ENCODE results near the gene COP1. TPM values are rescaled to one million over a fixed set of nuclear protein-coding genes. Genes with fewer than 3 reads are reported as not detected.

COP1 gene
- total RNA-seq, 1 donor from 2014 or later: 40.9 TPM

DNA sequence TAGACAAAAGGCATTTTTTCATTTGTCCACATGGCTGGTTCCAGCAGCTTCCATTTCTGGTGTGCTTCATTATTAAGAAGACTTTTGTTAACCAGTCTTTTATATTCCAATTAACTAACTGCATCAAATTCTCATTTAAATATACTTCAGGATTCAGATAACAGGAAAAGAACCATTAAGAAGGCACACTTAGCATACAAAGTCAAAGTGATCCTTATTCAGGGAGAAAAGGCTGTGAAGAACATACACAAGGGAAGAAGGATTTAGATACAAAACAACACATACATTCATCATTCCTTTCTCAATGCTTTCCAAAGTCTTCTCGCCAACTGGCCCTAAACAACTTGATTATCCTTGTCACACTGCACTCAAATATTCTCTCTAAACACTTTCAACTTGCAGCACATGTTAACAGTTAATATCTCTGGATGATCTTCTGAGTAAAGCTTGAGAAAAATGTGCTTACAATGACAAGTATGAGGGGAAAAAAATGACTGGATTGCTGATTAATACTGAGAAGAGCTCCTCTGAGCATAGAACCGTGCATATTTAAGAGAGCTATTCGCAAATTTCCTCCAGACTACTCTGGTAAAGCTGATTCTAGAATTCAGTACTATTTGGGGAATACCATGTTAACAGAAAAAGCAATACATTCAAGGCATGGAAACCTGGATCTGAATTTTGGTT lies 238.5 kb downstream of the COP1 start:
- DNase-seq (ENCODE audit: low spot score): no peak

DNA sequence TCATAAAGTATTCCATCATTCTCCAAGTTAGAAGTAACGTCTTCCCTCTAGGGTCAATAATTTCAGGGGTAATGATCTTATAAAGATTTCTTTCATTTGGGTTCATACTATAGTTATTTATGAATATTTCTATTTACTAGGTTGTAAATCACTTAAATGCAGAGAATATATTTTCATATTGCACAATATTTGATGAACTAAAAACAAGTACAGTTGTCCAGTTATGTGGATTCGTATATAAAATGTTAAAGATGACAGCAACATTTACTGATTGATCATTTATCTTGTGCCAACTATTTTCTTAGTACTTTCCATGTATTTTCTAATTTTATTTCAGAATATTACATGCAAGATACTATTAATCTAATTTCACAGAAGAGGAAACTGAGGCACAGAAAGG lies 243.3 kb downstream of the COP1 start:
- no peak for DNase-seq (ENCODE audit: low spot score)

GRCh38 chr1:175960169-175960568 lies 246.9 kb downstream of the COP1 start:
- no peak for DNase-seq (ENCODE audit: low spot score)

DNA sequence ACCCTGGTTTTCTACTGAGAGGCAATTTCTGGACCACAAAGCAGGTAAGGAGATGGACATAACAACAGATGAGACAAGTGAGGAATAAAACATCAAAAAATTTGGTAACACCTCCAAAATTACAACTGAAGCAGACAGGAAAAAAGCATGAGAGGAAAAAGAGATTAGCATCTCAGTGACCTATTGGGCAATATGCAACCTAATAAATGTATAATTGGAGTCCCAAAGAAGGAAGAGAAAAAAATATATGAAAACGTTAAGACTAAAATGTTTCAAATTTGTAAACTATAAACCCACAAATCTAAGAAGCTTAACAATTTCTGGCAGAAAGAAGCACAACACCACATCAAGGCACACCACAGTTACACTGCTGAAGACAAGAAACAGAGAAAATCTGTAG lies 255.5 kb downstream of the COP1 start:
- no peak for DNase-seq (ENCODE audit: low spot score)

GRCh38 chr1:175947771-175948170 lies 259.3 kb downstream of the COP1 start:
- no peak for DNase-seq (ENCODE audit: low spot score)

DNA sequence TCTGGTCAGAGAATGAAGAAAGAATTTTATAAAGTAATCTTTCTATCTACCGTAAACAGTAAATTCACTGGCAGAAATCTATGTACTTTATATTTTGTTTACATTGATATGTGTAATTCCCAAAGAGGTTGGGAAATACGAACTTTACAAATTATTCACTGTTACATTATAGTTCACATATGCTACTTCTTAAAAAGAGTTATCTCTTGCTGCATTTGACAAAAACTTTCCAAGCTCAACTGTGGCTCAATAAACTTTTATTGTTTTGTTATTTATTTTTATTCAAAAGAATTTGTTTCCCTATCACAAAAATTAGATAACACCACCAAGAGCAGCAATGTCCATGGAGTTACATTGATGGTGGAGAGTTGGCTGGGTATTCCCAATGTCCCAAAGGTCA lies 262.5 kb downstream of the COP1 start:
- no peak for DNase-seq (ENCODE audit: low spot score)

DNA sequence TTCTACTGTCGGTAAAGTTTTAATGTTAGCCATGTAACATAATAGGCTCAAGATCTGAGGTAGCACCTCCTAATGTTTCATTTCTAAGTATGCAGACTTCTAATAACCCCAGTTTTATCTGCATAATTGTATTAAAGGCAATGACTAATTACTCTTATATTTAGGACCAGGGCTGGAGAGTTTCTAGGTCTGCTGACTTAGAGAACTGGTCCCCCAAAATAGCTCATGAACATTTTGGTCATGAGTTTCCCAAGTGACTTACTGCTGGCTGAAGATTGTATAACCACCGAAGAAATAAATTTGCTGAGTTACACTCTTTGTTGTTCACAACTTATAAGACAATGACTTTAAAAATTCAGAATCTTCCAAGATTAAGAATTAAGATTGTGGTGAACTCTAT lies 265.9 kb downstream of the COP1 start:
- DNase-seq (ENCODE audit: low spot score): no peak

GRCh38 chr1:175936736-175937135 lies 270.4 kb downstream of the COP1 start:
- no peak for DNase-seq (ENCODE audit: low spot score)

DNA sequence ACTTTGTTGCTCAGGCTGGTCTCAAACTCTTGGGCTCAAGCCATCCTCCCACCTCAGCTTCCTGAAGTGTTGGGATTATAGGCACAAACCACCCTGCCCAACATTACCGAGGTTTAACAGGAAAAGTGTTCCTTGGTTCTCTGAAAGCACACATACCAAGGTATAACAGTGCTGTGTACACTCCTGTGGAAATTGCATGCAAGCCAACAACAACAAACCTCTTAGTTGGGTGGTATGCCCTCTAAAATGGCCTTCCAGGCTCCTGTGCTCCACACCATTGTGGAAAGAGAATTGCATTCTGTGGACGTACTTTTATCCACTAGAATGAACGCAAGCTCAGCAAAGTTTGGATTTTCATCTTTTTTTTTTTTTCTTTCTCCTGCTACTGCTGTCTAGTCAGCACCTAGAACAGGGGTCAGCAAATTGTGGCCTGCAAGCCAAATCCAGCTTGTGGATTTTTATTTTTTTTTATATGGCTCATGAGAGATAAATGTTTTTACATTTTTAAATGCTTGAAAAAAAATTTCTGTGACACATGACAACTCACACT lies 271.4 kb downstream of the COP1 start:
- no peak for DNase-seq (ENCODE audit: low spot score)

DNA sequence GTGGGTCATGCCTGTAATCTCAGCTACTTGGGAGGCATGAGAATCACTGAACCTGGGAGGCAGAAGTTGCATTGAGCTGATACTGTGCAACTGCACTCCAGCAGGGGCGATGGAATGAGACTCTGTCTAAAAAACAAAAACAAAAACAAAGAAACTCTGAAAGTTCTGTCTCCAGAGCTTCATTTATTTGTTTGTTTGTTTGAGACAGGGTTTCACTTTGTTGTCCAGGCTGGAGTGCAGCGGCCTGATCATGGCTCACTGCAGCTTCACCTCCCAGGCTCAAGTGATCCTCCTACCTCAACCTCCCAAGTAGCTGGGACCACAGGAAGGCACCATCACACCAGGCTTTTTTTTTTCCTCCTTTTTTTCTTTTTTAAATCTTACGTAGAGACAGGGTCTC lies 271.9 kb downstream of the COP1 start:
- no peak for DNase-seq (ENCODE audit: low spot score)

DNA sequence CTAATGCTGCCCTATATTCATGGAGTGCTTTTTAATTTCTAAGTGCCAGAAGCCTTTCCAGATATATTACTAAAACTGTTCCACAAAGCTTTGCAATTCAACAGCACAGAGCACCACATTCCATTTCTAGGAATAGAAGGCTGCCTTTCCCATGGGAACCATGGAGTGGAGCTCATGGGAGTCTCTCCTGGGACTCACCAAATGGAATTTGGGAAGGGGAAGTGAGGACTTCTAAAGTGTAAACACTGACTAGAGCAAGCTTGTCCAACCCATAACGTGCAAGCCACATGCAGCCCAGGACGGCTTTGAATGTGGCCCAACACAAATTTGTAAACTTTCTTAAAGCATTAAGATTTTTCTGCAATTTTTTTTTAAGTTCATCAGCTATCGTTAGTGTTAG lies 273.3 kb downstream of the COP1 start:
- DNase-seq (ENCODE audit: low spot score): no peak

GRCh38 chr1:175927944-175928343 lies 279.1 kb downstream of the COP1 start:
- no peak for DNase-seq (ENCODE audit: low spot score)

- DNase-seq (ENCODE audit: low spot score): no peak
Observed at GRCh38 chr1:175922254-175922881, 284.7 kb downstream of the COP1 start.

GRCh38 chr1:175920381-175920780 lies 286.7 kb downstream of the COP1 start:
- no peak for DNase-seq (ENCODE audit: low spot score)

DNA sequence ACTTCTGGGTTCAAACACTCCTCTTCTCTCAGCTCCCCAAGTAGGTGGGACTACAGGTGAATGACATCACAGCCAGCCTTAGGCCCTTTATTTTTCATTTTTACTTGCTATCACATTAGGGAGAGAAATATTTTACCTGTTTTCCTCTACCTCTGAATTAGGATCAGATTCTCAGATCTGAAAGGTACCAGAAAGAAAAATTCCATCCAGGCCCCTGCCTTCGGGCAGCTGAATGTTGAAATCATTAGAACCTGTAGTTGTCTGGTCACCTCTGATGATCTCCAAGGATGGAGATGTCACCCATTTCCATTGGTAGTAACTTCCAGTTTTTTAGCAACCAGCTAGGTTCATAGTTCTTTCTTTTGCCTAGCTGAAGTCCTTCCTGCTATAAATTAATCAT lies 288.1 kb downstream of the COP1 start:
- DNase-seq (ENCODE audit: low spot score): no peak

DNA sequence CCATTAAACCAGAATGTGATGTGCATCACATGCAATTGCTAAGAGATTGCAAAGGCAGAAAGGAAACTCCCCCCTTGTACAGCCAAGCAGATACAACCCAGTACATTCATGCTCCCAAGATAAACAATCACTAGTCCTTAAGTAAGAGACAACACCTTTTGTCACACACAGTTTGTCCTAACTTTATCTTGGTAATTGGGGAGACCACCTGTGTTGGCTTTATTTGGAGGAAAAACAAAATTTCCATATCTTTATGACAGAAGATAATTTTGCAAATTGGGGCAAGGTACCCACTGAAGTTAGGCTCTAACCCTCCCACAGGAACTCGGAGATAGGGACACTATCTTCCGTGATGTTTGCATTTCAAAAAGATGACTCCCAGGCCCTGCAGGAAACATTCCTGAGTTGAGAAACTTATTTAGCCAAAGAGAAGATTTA lies 288.7 kb downstream of the COP1 start:
- no peak for DNase-seq (ENCODE audit: low spot score)

- no peak for DNase-seq (ENCODE audit: low spot score)
Observed at GRCh38 chr1:175914115-175914514, 293.0 kb downstream of the COP1 start.

DNA sequence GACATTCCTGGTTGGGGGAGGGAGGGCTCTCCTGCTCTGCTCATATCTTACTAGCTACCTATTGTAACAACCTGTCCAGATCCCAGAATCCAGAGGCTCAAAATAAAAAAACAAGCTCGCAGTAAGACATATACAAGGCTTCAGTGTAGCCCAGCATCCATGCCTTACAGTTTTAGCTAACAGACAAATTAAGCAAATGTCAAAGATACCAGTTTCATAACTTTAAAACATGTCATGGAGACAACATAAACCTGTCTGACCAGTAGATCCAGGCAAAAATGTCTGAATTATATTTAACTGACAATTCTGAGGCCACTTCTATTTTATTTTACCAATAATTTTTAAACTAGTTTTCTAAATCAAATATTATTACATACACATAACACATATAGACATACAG lies 295.9 kb downstream of the COP1 start:
- no peak for DNase-seq (ENCODE audit: low spot score)

DNA sequence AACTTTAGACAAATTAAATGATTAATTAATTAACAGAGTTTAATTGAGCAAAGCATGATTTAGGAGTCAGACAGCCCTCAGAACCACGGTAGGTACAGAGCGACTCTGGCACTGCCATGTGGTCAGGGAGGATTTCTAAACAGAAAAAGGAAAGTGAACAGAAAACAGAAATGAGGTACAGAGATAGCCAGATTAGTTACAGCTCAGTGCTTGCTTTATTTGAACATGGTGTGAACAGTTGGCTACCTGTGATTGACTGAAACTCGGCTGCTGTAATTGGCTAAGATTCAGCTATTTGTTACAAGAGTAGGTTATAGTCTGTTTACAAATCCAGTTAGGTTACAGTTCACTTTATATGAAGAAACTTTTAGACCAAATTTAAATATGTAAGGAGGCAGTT lies 300.7 kb downstream of the COP1 start:
- no peak for DNase-seq (ENCODE audit: low spot score)

GRCh38 chr1:175904808-175905207 lies 302.3 kb downstream of the COP1 start:
- no peak for DNase-seq (ENCODE audit: low spot score)

- no peak for DNase-seq (ENCODE audit: low spot score)
Observed at GRCh38 chr1:175902281-175902680, 304.8 kb downstream of the COP1 start.

- no peak for DNase-seq (ENCODE audit: low spot score)
Observed at GRCh38 chr1:175901076-175901836, 305.8 kb downstream of the COP1 start.

DNA sequence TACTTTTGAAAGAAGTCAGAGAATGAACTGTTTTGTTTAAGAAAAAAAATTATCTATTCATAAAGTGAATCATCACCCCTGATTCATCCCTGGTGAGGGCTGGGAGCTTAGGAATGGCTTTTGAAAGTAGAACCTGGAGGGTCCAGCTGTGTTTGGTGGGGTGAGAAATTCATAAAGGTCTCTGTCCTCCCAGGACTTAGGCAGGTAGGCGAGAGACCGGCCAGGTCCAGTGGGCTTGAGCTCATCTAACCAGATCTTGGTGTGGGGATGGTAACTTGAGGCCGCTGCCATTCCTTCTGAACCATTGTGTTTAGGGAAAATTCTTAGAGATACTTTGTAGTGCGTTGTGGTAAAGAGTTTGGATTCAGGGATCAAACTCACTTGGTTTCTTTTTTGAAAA lies 306.9 kb downstream of the COP1 start:
- no peak for DNase-seq (ENCODE audit: low spot score)

Data from mucosa of gallbladder (tissue), 1 donor.